Neutrophil (primary cell): ENCODE measurements around the gene CHD2.

Experiments
- H3K27ac ChIP-seq: fragments of 200-600 bp; sonication (generic); 2 replicates; pipeline ENCODE4 v1.5.1; 2016; ENCODE audit warnings: mild to moderate bottlenecking, moderate library complexity
- H3K27me3 ChIP-seq: fragments of 200-600 bp; sonication (generic); 2 replicates; pipeline ENCODE4 v1.6.0; 2016; ENCODE audit warnings: mild to moderate bottlenecking
- H3K36me3 ChIP-seq: fragments of 200-600 bp; sonication (generic); 2 replicates; pipeline ENCODE4 v1.5.1; 2017
- H3K4me1 ChIP-seq, 2 experiments: fragments of 200-600 bp in 1 of 2; sonication (generic) in 1 of 2; 1 replicate in 1 of 2; 2 replicates in 1 of 2; pipeline versions ENCODE4 v1.5.1 to v1.6.1; 2013 to 2016; ENCODE audit warnings: low read depth in 1 of 2, low read length in 1 of 2, mild to moderate bottlenecking in 1 of 2, moderate library complexity in 1 of 2; ENCODE audit not compliant: control insufficient read depth in 1 of 2, insufficient read depth in 1 of 2
- H3K4me3 ChIP-seq, 2 experiments: fragments of 200-600 bp in 1 of 2; sonication (generic) in 1 of 2; 1 replicate in 1 of 2; 2 replicates in 1 of 2; pipeline ENCODE4 v1.5.1; 2013 to 2016; ENCODE audit warnings: low read depth in 1 of 2, low read length in 1 of 2, mild to moderate bottlenecking in 1 of 2, moderate library complexity in 1 of 2
- H3K9me3 ChIP-seq: fragments of 200-600 bp; sonication (generic); 2 replicates; pipeline ENCODE4 v1.5.1; 2016
- TF ChIP-seq, protein P1 (sequence below): fragments of 200-600 bp; sonication (generic); IDR thresholded peaks from 2 replicates; pipeline ENCODE4 v1.5.1; 2016; ENCODE audit warnings: antibody characterized with exemption

The CHD2 gene

DNA sequence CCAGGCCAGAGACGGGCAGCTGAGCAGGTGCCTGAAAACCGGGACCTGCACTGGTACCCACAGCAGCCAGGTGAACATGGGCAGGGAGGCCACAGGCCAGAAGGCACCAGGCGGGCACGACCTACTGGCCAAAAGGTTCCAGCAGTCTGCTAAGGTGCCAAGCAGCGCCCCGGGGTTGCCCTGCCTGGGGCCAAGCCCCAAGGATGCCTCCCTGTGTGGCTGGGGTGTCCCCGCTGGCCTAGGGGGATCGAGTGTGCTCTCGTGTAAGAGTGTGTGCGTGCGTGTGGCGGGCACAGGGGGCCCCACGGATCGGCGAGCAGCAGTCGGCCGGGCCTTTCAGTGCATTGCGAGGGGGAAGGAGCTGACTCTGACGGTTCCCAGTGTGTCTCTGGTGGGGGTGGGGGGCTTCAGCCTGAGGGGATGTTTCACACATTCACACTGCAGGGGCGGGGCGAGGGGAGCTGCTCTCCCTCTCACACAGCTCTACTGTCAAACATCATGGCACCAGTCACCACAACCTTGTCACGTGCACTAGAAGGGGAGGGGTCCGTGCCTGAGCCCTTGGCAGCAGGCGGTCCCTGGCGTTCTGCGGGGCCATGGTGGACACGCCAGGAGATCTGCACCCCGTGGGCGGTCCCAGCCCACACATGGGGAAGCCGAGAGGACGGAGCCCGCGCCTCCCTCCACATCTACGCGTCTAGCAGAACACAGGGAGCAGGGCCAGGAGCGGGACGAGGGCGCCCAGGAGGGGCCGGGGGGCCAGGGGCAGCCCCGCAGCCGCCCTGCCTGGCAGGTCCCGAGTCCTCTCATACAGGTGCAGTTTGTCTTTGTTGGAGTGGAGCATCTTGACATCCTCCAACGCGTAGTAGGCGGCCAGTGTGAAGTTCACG is 144.4 kb downstream of the CHD2 start:
- Histone ChIP-seq H3K36me3 (no peaks in the 10 kb centered on the region), H3K4me1 (peaks cover 3 to 48% of the 10 kb centered on the region in 2 experiments), H3K27ac (no peak overlapping the region), H3K9me3 (no peaks in the 10 kb centered on the region), H3K4me3 (no peak overlapping the region), H3K27me3 (peaks cover 20% of the 10 kb centered on the region)
- TF ChIP-seq, protein P1, sequence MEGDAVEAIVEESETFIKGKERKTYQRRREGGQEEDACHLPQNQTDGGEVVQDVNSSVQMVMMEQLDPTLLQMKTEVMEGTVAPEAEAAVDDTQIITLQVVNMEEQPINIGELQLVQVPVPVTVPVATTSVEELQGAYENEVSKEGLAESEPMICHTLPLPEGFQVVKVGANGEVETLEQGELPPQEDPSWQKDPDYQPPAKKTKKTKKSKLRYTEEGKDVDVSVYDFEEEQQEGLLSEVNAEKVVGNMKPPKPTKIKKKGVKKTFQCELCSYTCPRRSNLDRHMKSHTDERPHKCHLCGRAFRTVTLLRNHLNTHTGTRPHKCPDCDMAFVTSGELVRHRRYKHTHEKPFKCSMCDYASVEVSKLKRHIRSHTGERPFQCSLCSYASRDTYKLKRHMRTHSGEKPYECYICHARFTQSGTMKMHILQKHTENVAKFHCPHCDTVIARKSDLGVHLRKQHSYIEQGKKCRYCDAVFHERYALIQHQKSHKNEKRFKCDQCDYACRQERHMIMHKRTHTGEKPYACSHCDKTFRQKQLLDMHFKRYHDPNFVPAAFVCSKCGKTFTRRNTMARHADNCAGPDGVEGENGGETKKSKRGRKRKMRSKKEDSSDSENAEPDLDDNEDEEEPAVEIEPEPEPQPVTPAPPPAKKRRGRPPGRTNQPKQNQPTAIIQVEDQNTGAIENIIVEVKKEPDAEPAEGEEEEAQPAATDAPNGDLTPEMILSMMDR: no peak

DNA sequence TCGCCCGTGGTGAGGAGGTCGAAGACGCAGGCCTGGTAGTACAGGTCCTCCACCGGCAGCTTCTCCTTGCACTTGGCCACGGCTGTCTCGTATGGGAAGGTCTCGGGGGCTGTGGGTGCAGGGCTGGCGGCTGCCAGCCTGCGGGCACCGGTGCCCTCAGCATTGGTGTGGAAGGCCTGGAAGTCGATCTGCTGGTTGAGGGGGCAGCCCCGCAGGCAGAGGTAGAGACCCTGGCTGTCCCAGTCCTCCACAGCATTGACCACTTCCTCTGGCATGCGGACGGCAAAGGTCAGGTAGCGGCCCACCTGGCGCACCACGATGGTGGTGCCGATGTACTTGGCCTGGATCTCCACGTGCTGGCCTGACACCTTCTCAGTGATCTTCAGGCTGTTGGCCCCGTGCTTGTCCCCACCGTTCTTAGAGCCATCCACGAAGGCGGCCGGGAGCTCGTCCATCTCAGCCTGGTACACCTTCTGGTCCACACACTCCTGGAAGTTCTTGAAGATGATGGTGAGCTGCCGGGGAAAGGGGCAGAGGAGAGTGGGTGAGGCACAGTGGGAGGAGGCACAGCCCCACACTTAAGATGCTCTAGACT is 145.2 kb downstream of the CHD2 start:
- H3K27ac ChIP-seq: no peak overlapping the region
- no peaks in the 10 kb centered on the region for H3K36me3 ChIP-seq
- peaks cover 3 to 40% of the 10 kb centered on the region in 2 experiments for H3K4me1 ChIP-seq
- no peaks in the 10 kb centered on the region for H3K9me3 ChIP-seq
- TF ChIP-seq, protein P1: no peak
- H3K27me3 ChIP-seq: peaks cover 24% of the 10 kb centered on the region
- no peak overlapping the region for H3K4me3 ChIP-seq

- H3K9me3 ChIP-seq: no peaks in the 10 kb centered on the region
- H3K4me1 ChIP-seq: peaks cover 0 to 32% of the 10 kb centered on the region in 2 experiments
- TF ChIP-seq, protein P1: no peak
- no peak overlapping the region for H3K4me3 ChIP-seq
- H3K27ac ChIP-seq: no peak overlapping the region
- peaks cover 24% of the 10 kb centered on the region for H3K27me3 ChIP-seq
- H3K36me3 ChIP-seq: no peaks in the 10 kb centered on the region
These were observed 146.0 kb downstream of the CHD2 start for GRCh38 chr15:93046120-93046519.

- peaks cover 24% of the 10 kb centered on the region for H3K27me3 ChIP-seq
- H3K4me3 ChIP-seq: no peak overlapping the region
- H3K9me3 ChIP-seq: no peaks in the 10 kb centered on the region
- peaks cover 0 to 26% of the 10 kb centered on the region in 2 experiments for H3K4me1 ChIP-seq
- no peaks in the 10 kb centered on the region for H3K36me3 ChIP-seq
- TF ChIP-seq, protein P1: no peak
- H3K27ac ChIP-seq: no peak overlapping the region
These were observed 146.6 kb downstream of the CHD2 start for GRCh38 chr15:93046721-93047120.

- TF ChIP-seq, protein P1: no peak
- Histone ChIP-seq H3K4me3 (no peak overlapping the region), H3K9me3 (no peaks in the 10 kb centered on the region), H3K27me3 (peaks cover 24% of the 10 kb centered on the region), H3K36me3 (no peaks in the 10 kb centered on the region), H3K27ac (no peak overlapping the region), H3K4me1 (peaks cover 0 to 20% of the 10 kb centered on the region in 2 experiments)
These were observed 147.7 kb downstream of the CHD2 start for GRCh38 chr15:93047621-93048425.
